Measurements from ENCODE around the gene ROR1.

ROR1 gene

DNA sequence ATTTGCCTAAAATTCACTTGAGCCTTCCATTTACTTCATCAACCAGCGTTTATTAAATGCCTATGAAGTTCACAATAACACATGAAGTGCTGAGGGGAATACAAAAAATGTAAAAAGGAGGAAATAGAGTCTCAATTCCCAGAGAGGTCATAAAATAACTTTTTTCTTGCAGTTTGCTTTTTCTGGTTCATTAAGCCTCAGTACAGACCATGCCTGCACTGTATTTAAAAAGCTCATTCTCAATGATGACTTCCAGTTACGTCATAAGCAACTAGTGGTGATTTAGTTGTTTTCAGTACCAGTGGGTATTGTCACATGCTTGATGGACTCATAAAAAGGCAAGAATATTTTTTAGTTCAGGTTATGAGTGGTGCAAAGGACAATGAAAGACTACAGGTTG, 269.5 kb downstream of the ROR1 start:
- Mint-ChIP-seq H3K4me1 (ENCODE audit: low read depth) (no peaks in the 10 kb centered on the region), H3K9me3 (no peaks in the 10 kb centered on the region), H3K36me3 (ENCODE audit: low read depth) (no peaks in the 10 kb centered on the region), H3K4me3 (no peak overlapping the region), H3K27ac (no peak overlapping the region), H3K27me3 (peaks cover 6% of the 10 kb centered on the region)
- DNase-seq = no peak

DNA sequence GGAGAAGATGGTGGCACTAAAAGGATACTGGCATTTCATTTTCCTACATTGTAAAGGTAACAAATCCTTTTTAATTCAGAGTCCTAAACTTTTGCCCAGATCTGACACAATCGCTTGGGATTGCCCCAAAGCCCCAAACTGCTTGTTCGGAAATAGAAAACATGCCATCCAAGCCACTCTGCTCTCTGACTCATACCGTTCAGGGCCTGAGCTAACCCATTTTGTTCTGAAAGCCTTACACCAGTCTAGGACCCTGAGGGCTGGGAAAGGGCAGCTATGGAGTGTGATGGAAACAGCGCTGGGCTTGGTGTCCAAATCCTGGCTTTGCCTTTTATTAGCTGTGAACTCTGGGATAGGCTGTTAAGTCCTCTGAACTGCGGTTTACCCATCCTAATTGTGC, 270.2 kb downstream of the ROR1 start:
- no peak for DNase-seq
- no peaks in the 10 kb centered on the region for H3K36me3 Mint-ChIP-seq (ENCODE audit: low read depth)
- H3K27ac Mint-ChIP-seq = no peak overlapping the region
- peaks cover 6% of the 10 kb centered on the region for H3K27me3 Mint-ChIP-seq
- no peaks in the 10 kb centered on the region for H3K9me3 Mint-ChIP-seq
- H3K4me3 Mint-ChIP-seq = no peak overlapping the region
- no peaks in the 10 kb centered on the region for H3K4me1 Mint-ChIP-seq (ENCODE audit: low read depth)

DNA sequence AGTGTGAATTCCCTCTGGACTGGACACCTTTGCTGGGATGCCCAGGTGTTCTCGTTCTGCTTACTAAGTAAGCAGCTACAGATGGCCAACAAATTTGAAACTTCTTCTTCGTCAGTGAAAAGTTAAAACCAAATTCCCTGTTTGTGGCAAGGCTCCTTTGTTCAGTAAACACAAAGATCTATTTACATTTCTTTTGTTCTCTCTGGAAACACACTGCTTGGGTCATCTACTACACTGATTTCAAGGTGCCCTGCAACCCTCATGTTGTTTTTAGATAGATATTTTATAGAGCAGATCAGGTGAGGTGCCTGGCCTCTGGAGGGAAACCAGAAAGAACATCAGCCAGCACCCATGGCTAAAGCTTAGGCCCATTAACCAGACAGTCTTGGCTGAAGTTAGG, 272.4 kb downstream of the ROR1 start:
- no peaks in the 10 kb centered on the region for H3K36me3 Mint-ChIP-seq (ENCODE audit: low read depth)
- H3K27me3 Mint-ChIP-seq = peaks cover 3% of the 10 kb centered on the region
- no peak for DNase-seq
- no peaks in the 10 kb centered on the region for H3K9me3 Mint-ChIP-seq
- no peak overlapping the region for H3K27ac Mint-ChIP-seq
- no peaks in the 10 kb centered on the region for H3K4me1 Mint-ChIP-seq (ENCODE audit: low read depth)
- no peak overlapping the region for H3K4me3 Mint-ChIP-seq

DNA sequence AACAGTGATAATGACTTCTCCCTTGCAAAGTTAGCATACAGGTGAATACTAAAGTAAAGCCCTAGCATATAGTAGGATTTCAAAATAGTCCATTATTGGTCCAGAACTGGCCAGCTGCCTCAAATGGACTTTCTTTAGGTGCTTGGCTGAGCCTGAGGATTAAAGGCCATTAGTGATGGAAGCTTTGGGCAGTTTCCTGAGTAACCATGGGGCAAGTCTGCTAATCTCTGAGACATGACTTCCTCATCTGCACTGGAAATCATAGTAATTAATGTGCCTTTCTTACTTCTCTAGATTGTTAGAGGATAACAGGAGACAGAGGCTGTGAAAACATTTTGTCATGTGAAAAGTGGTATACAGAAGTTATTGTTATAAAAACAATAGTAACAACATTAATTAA, 273.1 kb downstream of the ROR1 start:
- no peaks in the 10 kb centered on the region for H3K4me1 Mint-ChIP-seq (ENCODE audit: low read depth)
- H3K27ac Mint-ChIP-seq = no peak overlapping the region
- peaks cover 1% of the 10 kb centered on the region for H3K27me3 Mint-ChIP-seq
- H3K36me3 Mint-ChIP-seq (ENCODE audit: low read depth) = no peaks in the 10 kb centered on the region
- H3K9me3 Mint-ChIP-seq = no peaks in the 10 kb centered on the region
- DNase-seq = no peak
- no peak overlapping the region for H3K4me3 Mint-ChIP-seq

DNA sequence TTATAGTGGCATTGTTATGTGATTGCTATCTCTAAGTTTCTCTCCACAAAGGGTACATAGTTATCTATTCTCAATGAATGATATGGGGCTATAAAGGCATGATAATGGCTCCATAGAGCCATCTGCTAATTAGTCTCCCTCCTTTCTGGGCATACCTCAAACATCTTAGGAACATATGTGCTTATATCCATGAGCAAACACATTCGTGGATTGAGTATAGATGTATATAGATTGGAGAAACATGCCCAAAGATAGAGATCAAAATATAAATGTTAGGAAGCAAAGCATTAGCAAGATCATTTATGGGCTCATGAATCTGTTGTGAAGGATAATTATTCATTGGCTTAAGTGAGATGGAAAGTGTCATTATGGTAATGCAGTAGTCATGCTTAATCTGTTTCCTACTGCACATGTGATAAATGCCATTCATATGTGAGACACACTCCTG, 273.8 kb downstream of the ROR1 start:
- H3K27me3 Mint-ChIP-seq = no peaks in the 10 kb centered on the region
- H3K9me3 Mint-ChIP-seq = no peaks in the 10 kb centered on the region
- no peaks in the 10 kb centered on the region for H3K36me3 Mint-ChIP-seq (ENCODE audit: low read depth)
- H3K27ac Mint-ChIP-seq = no peak overlapping the region
- no peak for DNase-seq
- H3K4me1 Mint-ChIP-seq (ENCODE audit: low read depth) = no peaks in the 10 kb centered on the region
- H3K4me3 Mint-ChIP-seq = no peak overlapping the region

DNA sequence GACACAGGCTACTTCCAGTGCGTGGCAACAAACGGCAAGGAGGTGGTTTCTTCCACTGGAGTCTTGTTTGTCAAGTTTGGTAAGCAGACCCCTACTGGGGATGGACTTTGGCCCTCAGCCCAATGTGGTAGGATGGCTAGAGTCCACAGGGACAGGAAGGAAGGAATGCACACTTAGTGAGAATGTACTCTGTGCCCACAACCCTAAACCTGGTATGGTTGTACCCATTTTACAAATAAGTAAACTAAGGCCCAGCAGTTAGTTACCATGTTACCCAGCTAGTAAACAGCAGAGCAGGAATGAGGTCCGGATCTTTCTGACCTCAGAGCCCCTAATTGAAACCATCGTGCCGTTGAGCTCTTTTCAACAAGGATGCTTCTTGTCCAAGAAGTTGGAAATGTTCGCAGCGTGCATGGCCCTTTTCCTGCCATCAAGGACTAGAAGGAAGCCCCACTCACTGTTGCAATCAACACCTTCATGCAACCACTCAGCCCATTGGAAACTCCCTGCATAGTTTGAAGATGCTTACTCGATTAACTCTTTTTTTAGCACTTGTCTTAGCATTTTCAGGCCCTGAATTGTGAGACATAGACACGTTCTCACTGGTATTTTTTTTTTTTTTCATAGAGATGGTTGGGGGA, 276.2 kb downstream of the ROR1 start:
- no peak overlapping the region for H3K4me3 Mint-ChIP-seq
- no peaks in the 10 kb centered on the region for H3K4me1 Mint-ChIP-seq (ENCODE audit: low read depth)
- H3K9me3 Mint-ChIP-seq = no peaks in the 10 kb centered on the region
- H3K27me3 Mint-ChIP-seq = no peaks in the 10 kb centered on the region
- no peak for DNase-seq
- no peaks in the 10 kb centered on the region for H3K36me3 Mint-ChIP-seq (ENCODE audit: low read depth)
- H3K27ac Mint-ChIP-seq = no peak overlapping the region

DNA sequence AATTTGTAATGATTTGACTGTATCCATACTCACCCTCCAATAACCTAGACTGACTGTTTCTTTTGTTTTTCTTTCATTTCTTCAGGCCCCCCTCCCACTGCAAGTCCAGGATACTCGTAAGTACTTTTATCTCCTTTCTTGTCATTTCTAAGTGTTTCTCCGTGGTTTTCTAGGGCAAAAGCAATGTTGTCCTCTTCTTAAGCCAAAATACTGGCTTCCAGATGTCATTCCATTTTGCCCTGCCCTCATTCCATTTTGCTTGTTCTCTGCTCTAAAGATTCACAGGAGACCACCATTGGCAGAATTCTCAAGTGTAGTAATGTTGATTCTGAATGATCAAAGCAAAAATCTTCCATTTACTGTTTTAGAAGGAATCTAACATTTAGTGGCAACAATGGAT, 276.8 kb downstream of the ROR1 start:
- Mint-ChIP-seq H3K27me3 (no peaks in the 10 kb centered on the region), H3K9me3 (no peaks in the 10 kb centered on the region), H3K36me3 (ENCODE audit: low read depth) (no peaks in the 10 kb centered on the region), H3K4me1 (ENCODE audit: low read depth) (no peaks in the 10 kb centered on the region), H3K4me3 (no peak overlapping the region), H3K27ac (no peak overlapping the region)
- DNase-seq = no peak

DNA sequence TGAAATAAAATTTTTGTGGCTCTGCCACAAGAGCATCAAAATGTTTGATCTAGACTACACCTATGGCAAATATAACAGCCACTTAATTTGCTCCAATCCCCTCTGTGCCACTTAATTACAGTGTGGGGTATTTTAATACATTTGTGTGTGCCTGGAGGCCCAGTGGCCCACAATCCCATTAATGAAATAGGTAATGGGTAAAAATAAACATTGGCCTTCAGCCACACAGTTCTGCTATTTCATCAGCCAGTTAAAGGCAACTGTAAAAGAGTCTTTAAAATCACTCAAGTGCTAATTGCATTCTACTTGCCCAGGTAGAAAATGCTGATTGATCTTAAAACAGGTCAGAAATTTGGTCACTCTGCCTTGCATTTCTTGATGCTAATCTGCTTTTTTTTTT, 278.0 kb downstream of the ROR1 start:
- H3K27ac Mint-ChIP-seq = no peak overlapping the region
- no peak overlapping the region for H3K4me3 Mint-ChIP-seq
- no peaks in the 10 kb centered on the region for H3K27me3 Mint-ChIP-seq
- no peak for DNase-seq
- H3K9me3 Mint-ChIP-seq = no peaks in the 10 kb centered on the region
- H3K4me1 Mint-ChIP-seq (ENCODE audit: low read depth) = no peaks in the 10 kb centered on the region
- H3K36me3 Mint-ChIP-seq (ENCODE audit: low read depth) = no peaks in the 10 kb centered on the region

DNA sequence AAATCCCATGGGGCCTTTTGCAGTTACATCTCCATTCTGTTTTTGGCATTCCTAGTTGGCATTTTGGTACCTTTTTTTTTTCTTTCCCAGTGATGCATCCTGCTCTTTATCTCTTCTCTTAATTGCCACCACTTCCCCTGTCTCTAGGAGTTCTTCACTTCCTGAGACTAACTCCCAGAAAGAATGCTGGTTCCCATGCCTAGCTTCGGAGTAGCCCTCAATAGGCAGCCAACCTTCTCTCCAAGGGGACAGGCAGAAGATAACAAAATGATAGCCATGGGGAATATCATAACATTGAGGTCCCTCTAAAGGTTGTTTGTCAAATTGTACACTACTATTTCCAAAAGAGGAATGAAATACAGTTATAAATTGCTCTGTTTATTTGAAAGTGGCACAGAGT, 279.0 kb downstream of the ROR1 start:
- Mint-ChIP-seq H3K27ac (no peak overlapping the region), H3K4me1 (ENCODE audit: low read depth) (no peaks in the 10 kb centered on the region), H3K9me3 (no peaks in the 10 kb centered on the region), H3K27me3 (no peaks in the 10 kb centered on the region), H3K36me3 (ENCODE audit: low read depth) (no peaks in the 10 kb centered on the region), H3K4me3 (no peak overlapping the region)
- no peak for DNase-seq

DNA sequence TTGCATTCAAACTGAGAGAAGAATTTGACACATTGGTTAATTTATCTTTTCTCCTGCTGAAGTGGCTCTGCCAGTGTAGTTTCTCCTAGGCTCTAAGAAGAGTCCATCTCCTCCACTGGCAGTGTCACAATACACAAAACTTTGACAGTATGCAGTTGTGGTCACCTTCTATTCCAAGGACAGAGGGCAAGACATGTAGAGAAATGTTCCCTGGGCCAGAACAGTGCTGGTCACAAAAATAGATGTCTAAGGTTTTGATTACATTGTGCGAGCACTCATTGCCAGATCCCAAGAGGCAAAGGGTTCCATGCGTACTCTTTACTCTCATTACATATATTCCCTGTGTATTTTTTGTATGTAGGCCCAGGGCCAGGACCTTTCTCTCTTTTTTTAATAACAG, 281.5 kb downstream of the ROR1 start:
- Mint-ChIP-seq H3K27ac (no peak overlapping the region), H3K27me3 (peaks cover 2% of the 10 kb centered on the region), H3K9me3 (peaks cover 4% of the 10 kb centered on the region), H3K4me3 (no peak overlapping the region), H3K4me1 (ENCODE audit: low read depth) (no peaks in the 10 kb centered on the region), H3K36me3 (ENCODE audit: low read depth) (no peaks in the 10 kb centered on the region)
- DNase-seq = no peak

DNA sequence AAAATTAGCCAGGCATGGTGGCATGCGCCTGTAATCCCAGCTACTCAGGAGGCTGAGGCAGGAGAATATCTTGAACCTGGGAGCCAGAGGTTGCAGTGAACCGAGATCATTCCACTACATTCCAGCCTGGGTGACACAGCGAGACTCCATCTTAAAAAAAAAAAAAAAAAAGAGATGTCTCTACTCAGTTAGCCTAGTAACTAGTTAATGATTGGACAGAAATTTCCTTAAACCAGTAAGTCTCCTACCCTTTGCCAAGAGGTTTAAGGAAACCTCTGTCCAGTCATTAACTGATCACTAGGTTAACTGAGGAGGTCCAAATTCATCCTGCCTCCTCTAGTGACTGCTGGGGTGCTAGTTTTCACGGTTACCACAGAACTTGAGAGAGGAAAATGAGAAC, 285.7 kb downstream of the ROR1 start:
- Mint-ChIP-seq H3K9me3 (peaks cover 4% of the 10 kb centered on the region), H3K27me3 (peaks cover 16% of the 10 kb centered on the region), H3K27ac (no peak overlapping the region), H3K4me3 (no peak overlapping the region), H3K36me3 (ENCODE audit: low read depth) (no peaks in the 10 kb centered on the region), H3K4me1 (ENCODE audit: low read depth) (peaks cover 5% of the 10 kb centered on the region)
- DNase-seq = no peak

DNA sequence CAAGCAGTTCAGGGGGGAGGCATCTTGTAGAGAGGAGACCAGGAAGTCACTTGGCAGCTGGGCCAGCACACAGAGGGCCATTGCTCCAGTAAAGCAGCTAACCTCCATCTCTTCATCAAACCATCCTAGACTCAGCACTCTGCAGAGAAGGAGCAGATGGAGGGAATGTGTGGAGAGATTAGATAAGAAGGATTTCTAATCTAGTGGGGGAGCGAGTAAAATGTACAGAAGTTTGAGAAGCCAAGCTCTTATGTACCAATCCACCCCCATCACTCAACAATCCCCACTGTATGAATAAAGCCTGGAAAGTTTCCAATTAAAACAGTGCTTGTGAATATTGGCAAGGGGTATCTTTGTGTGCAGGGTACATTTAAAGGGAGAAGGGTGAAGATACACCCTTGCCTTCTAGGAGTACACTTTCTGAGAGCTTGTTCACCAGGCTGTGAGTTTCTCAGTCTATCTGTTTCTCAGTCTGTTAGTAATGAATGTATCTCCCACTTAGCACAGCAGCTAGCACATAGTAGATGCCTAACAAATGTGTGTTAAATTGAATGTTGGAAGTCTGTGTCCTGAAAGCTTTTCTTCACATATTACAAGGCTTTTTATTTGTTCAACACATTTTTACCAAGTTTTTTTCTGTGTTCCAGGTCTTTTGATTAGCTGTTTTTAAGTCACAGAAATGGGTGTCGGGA, 286.9 kb downstream of the ROR1 start:
- H3K27ac Mint-ChIP-seq = no peak overlapping the region
- no peaks in the 10 kb centered on the region for H3K36me3 Mint-ChIP-seq (ENCODE audit: low read depth)
- peaks cover 4% of the 10 kb centered on the region for H3K9me3 Mint-ChIP-seq
- no peak for DNase-seq
- H3K4me3 Mint-ChIP-seq = no peak overlapping the region
- peaks cover 5% of the 10 kb centered on the region for H3K4me1 Mint-ChIP-seq (ENCODE audit: low read depth)
- peaks cover 16% of the 10 kb centered on the region for H3K27me3 Mint-ChIP-seq

DNA sequence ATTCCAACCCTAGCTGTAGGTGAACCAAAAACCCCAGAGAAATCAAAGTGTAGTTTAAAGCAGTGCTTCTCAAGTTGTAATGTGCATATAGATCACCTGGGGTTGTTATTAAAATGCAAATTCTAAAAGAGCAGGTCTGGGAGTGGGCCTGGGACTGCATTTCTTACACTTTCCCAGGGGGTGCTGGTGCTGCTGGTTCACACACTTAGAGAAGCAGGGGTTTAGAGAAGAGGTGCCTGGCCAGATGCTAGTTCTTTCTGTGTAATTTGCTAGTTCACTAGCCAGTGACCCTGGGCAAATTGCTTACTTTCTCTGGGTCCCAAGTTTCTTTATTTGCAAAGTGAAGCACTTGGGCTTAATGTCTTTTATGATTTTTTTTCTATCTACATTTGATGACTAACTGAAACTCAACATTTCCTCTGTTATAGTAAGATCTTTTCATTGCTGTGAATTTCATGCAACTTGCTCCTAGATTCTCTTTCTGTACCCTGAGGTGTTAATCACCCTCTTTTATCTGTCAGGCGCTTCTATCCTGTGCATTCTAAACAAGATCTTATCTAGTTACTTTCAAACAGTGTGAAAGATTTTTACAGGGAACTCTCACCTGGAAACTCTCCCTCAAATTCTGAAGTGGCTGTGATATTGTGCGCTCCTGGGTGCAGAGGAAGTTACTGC, 287.8 kb downstream of the ROR1 start:
- peaks cover 22% of the 10 kb centered on the region for H3K27me3 Mint-ChIP-seq
- H3K27ac Mint-ChIP-seq = no peak overlapping the region
- no peaks in the 10 kb centered on the region for H3K36me3 Mint-ChIP-seq (ENCODE audit: low read depth)
- H3K4me3 Mint-ChIP-seq = no peak overlapping the region
- no peak for DNase-seq
- H3K4me1 Mint-ChIP-seq (ENCODE audit: low read depth) = peaks cover 5% of the 10 kb centered on the region
- H3K9me3 Mint-ChIP-seq = peaks cover 4% of the 10 kb centered on the region

DNA sequence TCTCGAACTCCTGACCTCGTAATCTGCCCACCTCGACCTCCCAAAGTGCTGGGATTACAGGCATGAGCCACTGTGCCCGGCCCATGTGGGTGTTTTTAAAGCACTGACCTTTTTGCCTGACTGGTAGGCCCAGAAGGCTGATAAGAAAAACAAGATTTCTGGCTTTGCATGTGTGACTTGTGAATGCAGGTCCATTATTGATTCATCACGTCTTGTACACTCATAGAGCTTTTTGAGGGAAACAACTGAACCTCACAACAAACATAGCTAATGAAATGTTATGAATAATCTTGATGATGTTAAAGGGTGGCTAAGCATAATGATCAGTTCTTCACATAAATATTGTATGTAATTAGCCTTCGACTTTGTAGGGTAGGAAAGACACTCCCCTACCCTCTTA, 288.7 kb downstream of the ROR1 start:
- peaks cover 5% of the 10 kb centered on the region for H3K4me1 Mint-ChIP-seq (ENCODE audit: low read depth)
- no peak for DNase-seq
- no peak overlapping the region for H3K4me3 Mint-ChIP-seq
- H3K27ac Mint-ChIP-seq = no peak overlapping the region
- no peaks in the 10 kb centered on the region for H3K36me3 Mint-ChIP-seq (ENCODE audit: low read depth)
- H3K9me3 Mint-ChIP-seq = peaks cover 4% of the 10 kb centered on the region
- peaks cover 22% of the 10 kb centered on the region for H3K27me3 Mint-ChIP-seq

DNA sequence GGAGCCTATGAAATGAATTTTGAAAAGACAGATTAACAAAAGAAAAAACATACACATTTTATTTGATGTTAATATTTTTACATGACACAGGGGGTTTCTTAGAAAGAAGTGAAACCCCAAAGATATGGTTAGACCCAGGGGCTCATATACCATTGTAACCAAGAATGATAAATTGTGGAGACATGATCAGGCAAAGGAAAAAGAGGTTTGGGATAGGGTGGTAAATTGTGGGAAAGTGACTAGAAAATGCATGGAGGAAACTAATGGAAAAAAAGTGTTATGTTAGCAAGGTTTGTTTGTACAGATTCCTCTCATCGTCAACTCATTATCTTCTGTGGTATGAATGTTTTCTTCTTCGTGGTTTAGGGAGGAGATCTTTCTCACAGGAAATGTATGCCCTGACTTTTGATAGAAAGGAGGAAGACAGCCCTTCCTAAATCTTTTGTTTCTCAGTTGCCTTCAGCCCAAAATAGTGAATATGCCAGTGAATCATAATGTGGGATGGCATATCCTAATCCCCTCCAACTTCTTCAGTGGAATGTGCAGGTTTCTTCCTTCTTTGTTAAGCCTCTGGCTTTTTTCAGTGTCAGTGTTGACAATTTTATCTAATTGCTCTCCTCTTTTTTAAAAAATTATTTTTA, 289.2 kb downstream of the ROR1 start:
- no peaks in the 10 kb centered on the region for H3K36me3 Mint-ChIP-seq (ENCODE audit: low read depth)
- H3K4me3 Mint-ChIP-seq = no peak overlapping the region
- peaks cover 5% of the 10 kb centered on the region for H3K4me1 Mint-ChIP-seq (ENCODE audit: low read depth)

More for the DNA sequence above, 289.2 kb downstream of the ROR1 start:
- H3K9me3 Mint-ChIP-seq = peaks cover 4% of the 10 kb centered on the region
- no peak overlapping the region for H3K27ac Mint-ChIP-seq
- H3K27me3 Mint-ChIP-seq = peaks cover 22% of the 10 kb centered on the region
- DNase-seq = no peak

Data from activated T-cell treated with anti-CD3 and anti-CD28 coated beads, Interleukin-2, amount 50 U/mL, for 24 hours (primary cell).